HepG2 (cell line): ENCODE data around the gene KCNAB1. TPM values are rescaled to one million over a fixed set of nuclear protein-coding genes. Genes with fewer than 3 reads are reported as not detected.

ENCODE experiments used
- ATAC-seq: fragments of 200-7000 bp; cut with Tn5 transposase; 3 replicates; pipeline ENCODE4 v1.9.1; 2020; ENCODE audit warnings: mild to moderate bottlenecking, moderate library complexity
- BruUV-seq: library from RNA; stranded (reverse); fragments of 400-500 nt; replicated peaks from 2 replicates; lab custom pipeline; 2021; lab: Mats Ljungman, UMichigan
- CTCF ChIA-PET: fragments of 300-600 bp; formaldehyde crosslinking; extraction: SDS; loops from one replicate; lab custom pipeline; 2021; ENCODE audit warnings: low total read pairs, inconsistent platforms, low intra/inter-chr PET ratio; lab: Yijun Ruan, JAX
- POLR2A ChIA-PET: fragments of 350-600 bp; sonication (Branson Sonifier 250); formaldehyde crosslinking; loops from one replicate; lab custom pipeline; 2020; ENCODE audit warnings: antibody characterized with exemption, inconsistent platforms; lab: Yijun Ruan, JAX
- DNase-seq: peaks from one replicate; pipeline ENCODE4 v3.0.0-alpha.2; 2015; ENCODE audit warnings: low spot score
- FAIRE-seq: peaks from 3 replicates; lab custom pipeline; 2011; peaks lifted over from hg19 to GRCh38; lab: Jason Lieb, UNC
- H2AFZ ChIP-seq: one replicate; pipeline ENCODE4 v1.6.1; 2011; ENCODE audit warnings: low read length, inconsistent platforms
- H3K27ac ChIP-seq: fragments of 300-600 bp; 3 replicates; pipeline ENCODE4 v1.8.0; 2011; ENCODE audit warnings: mixed run types, mild to moderate bottlenecking, mixed read lengths, low read length, inconsistent platforms; ENCODE audit not compliant: insufficient read depth; ENCODE audit errors: extremely low read length
- H3K27me3 ChIP-seq, 2 experiments: fragments of 200-600 bp in 1 of 2; 2 replicates in 1 of 2; 3 replicates in 1 of 2; pipeline versions ENCODE4 v1.6.0 to v1.8.0; 2011; ENCODE audit warnings: low read length in 2 of 2, mild to moderate bottlenecking in 2 of 2, moderate library complexity in 2 of 2, inconsistent platforms in 1 of 2; ENCODE audit not compliant: insufficient read depth in 2 of 2, control insufficient read depth in 1 of 2
- H3K36me3 ChIP-seq, 2 experiments: fragments of 200-600 bp in 1 of 2; replicated peaks in 1 of 2; 2 replicates in 1 of 2; 3 replicates in 1 of 2; pipeline versions ENCODE4 v1.5.1 to v1.8.0; 2011; ENCODE audit warnings: low read length in 2 of 2, inconsistent platforms in 1 of 2; ENCODE audit not compliant: insufficient read depth in 2 of 2, control insufficient read depth in 1 of 2
- H3K4me1 ChIP-seq: 2 replicates; pipeline ENCODE4 v1.5.1; 2012; ENCODE audit warnings: low read length, inconsistent platforms; ENCODE audit not compliant: insufficient read depth
- H3K4me2 ChIP-seq: 2 replicates; pipeline ENCODE4 v1.6.0; 2011; ENCODE audit warnings: low read depth, low read length, inconsistent platforms
- H3K4me3 ChIP-seq, 3 experiments: fragments of 200-600 bp in 1 of 3; sonication (generic), shearing (Covaris generic) in 1 of 3; replicated peaks in 1 of 3; 2 replicates each; pipeline ENCODE4 v1.5.1; 2011 to 2016; ENCODE audit warnings: low read length in 3 of 3, inconsistent platforms in 2 of 3, low read depth in 2 of 3, mild to moderate bottlenecking in 2 of 3, control low read depth in 1 of 3, mixed read lengths in 1 of 3; ENCODE audit not compliant: insufficient read depth in 1 of 3
- H3K79me2 ChIP-seq: one replicate; pipeline ENCODE4 v1.6.1; 2011; ENCODE audit warnings: low read length, inconsistent platforms; ENCODE audit not compliant: insufficient read depth
- H3K9ac ChIP-seq: 2 replicates; pipeline ENCODE4 v1.6.0; 2011; ENCODE audit warnings: mild to moderate bottlenecking, low read depth, low read length, inconsistent platforms; ENCODE audit not compliant: insufficient read depth
- H3K9me3 ChIP-seq: 2 replicates; pipeline ENCODE4 v1.5.1; 2012; ENCODE audit warnings: mild to moderate bottlenecking, low read length
- H4K20me1 ChIP-seq: 2 replicates; pipeline ENCODE4 v1.6.0; 2011; ENCODE audit warnings: inconsistent platforms, mild to moderate bottlenecking, low read length, moderate library complexity; ENCODE audit not compliant: insufficient read depth
- CENPT ChIP-seq: sonication (generic); formaldehyde crosslinking; IDR thresholded peaks from 2 replicates; pipeline ENCODE4 v1.8.0; 2022; ENCODE audit warnings: low read depth, mild to moderate bottlenecking, moderate library complexity, missing genetic modification reagents
- DR1 ChIP-seq: sonication (generic); formaldehyde crosslinking; IDR thresholded peaks from 2 replicates; pipeline ENCODE4 v1.8.0; 2021; ENCODE audit warnings: mild to moderate bottlenecking, missing genetic modification reagents, inconsistent platforms
- E2F1 ChIP-seq: sonication (generic); formaldehyde crosslinking; IDR thresholded peaks from 2 replicates; pipeline ENCODE4 v1.5.0; 2020; ENCODE audit warnings: missing genetic modification reagents
- FOXA3 ChIP-seq: IDR thresholded peaks from 2 replicates; pipeline ENCODE4 v1.6.1; 2016; ENCODE audit warnings: missing genetic modification reagents, missing compliant biosample characterization
- MAFG ChIP-seq: sonication (generic); formaldehyde crosslinking; IDR thresholded peaks from 2 replicates; pipeline ENCODE4 v1.5.1; 2020; ENCODE audit warnings: mild to moderate bottlenecking, missing genetic modification reagents
- NFYB ChIP-seq: sonication (generic); formaldehyde crosslinking; IDR thresholded peaks from 2 replicates; pipeline ENCODE4 v1.4.0; 2020; ENCODE audit warnings: missing genetic modification reagents
- PBX3 ChIP-seq: sonication (generic); formaldehyde crosslinking; IDR thresholded peaks from 2 replicates; pipeline ENCODE4 v1.8.1; 2023; ENCODE audit warnings: missing genetic modification reagents, inconsistent platforms, borderline replicate concordance
- RARG ChIP-seq: sonication (generic); formaldehyde crosslinking; IDR thresholded peaks from 2 replicates; pipeline ENCODE4 v1.4.0; 2020; ENCODE audit warnings: low read depth, mild to moderate bottlenecking, missing genetic modification reagents
- TBL1XR1 ChIP-seq: fragments of 150-350 bp; IDR thresholded peaks from 2 replicates; pipeline ENCODE4 v1.6.1; 2014; ENCODE audit warnings: borderline replicate concordance, low read length; ENCODE audit not compliant: partially characterized antibody
- TOPORS ChIP-seq: sonication (generic); formaldehyde crosslinking; IDR thresholded peaks from 2 replicates; pipeline ENCODE4 v1.8.0; 2023; ENCODE audit warnings: mild to moderate bottlenecking, missing genetic modification reagents
- ZFP62 ChIP-seq: sonication (generic); formaldehyde crosslinking; IDR thresholded peaks from 2 replicates; pipeline ENCODE4 v1.4.0; 2020; ENCODE audit warnings: missing genetic modification reagents
- ZMYM4 ChIP-seq: sonication (generic); formaldehyde crosslinking; IDR thresholded peaks from 2 replicates; pipeline ENCODE4 v1.8.1; 2023; ENCODE audit warnings: mild to moderate bottlenecking, missing genetic modification reagents
- ZNF260 ChIP-seq: sonication (generic); formaldehyde crosslinking; IDR thresholded peaks from 2 replicates; pipeline ENCODE4 v1.4.0; 2020; ENCODE audit warnings: missing genetic modification reagents, low read depth, mild to moderate bottlenecking, borderline replicate concordance
- ZNF790 ChIP-seq: sonication (generic); formaldehyde crosslinking; IDR thresholded peaks from 2 replicates; pipeline ENCODE4 v1.8.0; 2022; ENCODE audit warnings: missing genetic modification reagents, mild to moderate bottlenecking, borderline replicate concordance
- in situ Hi-C: cut with HindIII; loops from 2 replicates; pipeline ENCODE4 v1.10.0; 2017; ENCODE audit warnings: low pct_unique_long_range_greater_than_20kb; ENCODE audit not compliant: extremely low pct_ligation_motif_present
- intact Hi-C: fragments of 100-400 bp; cut with micrococcal nuclease; formaldehyde crosslinking; loops from one replicate; pipeline ENCODE4 v1.10.0; 2022; ENCODE audit not compliant: unreplicated experiment
- polyA plus RNA-seq, 8 experiments: library from polyadenylated mRNA; depleted of rRNA in 3 of 8; stranded (reverse) in 7 of 8; unstranded in 1 of 8; fragments of >200 nt; fragmentation: Illumina TruSeq in 4 of 8; extraction: Trizol in 4 of 8; gene quantifications; 2 replicates each; pipeline versions ENCODE4 v1.2.1 to v1.2.3, GENCODE V29; 2011 to 2016; ENCODE audit warnings: low read depth in 4 of 8, missing spikeins in 1 of 8, mixed read lengths in 1 of 8; ENCODE audit not compliant: insufficient read depth in 1 of 8
- total RNA-seq, 5 experiments: library from RNA; depleted of rRNA; stranded (reverse); fragments of >200 nt; fragmentation: Illumina TruSeq; extraction: Trizol; gene quantifications; 2 replicates each; pipeline ENCODE4 v1.2.3, GENCODE V29; 2016; ENCODE audit warnings: low read depth in 1 of 5

The KCNAB1 gene
- total and polyA plus RNA-seq, 2 of the 13 experiments (the other 11 are each of a cell fraction or from before 2014, with no cell fraction given), result not detected

GRCh38 chr3:156145866-156146265, 25.5 kb downstream of the KCNAB1 start (continued):
- no peak for TF ChIP-seq E2F1 (CRISPR knock-in tag)
- TF ChIP-seq CENPT (CRISPR knock-in tag), result no peak
- no peak for TF ChIP-seq ZMYM4
- no peak for TF ChIP-seq FOXA3 (CRISPR knock-in tag)
- no peak for TF ChIP-seq DR1 (CRISPR knock-in tag)
- TF ChIP-seq TOPORS (CRISPR knock-in tag), result no peak
- TF ChIP-seq ZNF260 (CRISPR knock-in tag), result no peak
- no peak for TF ChIP-seq RARG (CRISPR knock-in tag)

- no TSS peak for BruUV-seq
- Histone ChIP-seq H3K9ac (no peak overlapping the region), H3K9me3 (no peaks in the 10 kb centered on the region), H3K36me3 (no peaks in the 10 kb centered on the region), H3K4me2 (no peak overlapping the region), H2AFZ (no peak overlapping the region), H3K27me3 (peaks cover 0 to under 1% of the 10 kb centered on the region in 2 experiments; a peak in 1 of 5 replicates), H4K20me1 (no peaks in the 10 kb centered on the region), H3K27ac (no peak overlapping the region), H3K79me2 (no peaks in the 10 kb centered on the region)
- no peak for ATAC-seq
- FAIRE-seq, result no peak
- no peak for DNase-seq
- intact Hi-C loops, result no loop called here
- TF ChIP-seq ZFP62 (no peak), ZNF790 (no peak), TBL1XR1 (no peak), PBX3 (CRISPR knock-in tag) (no peak), MAFG (CRISPR knock-in tag) (no peak), NFYB (CRISPR knock-in tag) (no peak)
- TF ChIP-seq, all 625 proteins: peak for 0
- in situ Hi-C loops, result no loop called here
- no peak overlapping the region for H3K4me3 ChIP-seq
- no peaks in the 10 kb centered on the region for H3K4me1 ChIP-seq
- POLR2A ChIA-PET, result no interaction called here
- CTCF ChIA-PET, result no interaction called here
These were observed 28.1 kb downstream of the KCNAB1 start for GRCh38 chr3:156148345-156148945.
